Astrocyte of the spinal cord (primary cell): Measurements from ENCODE around the gene NKX6-2.

Experiments used
- DNase-seq: peaks from one replicate; pipeline ENCODE4 v3.0.0; 2011; ENCODE audit warnings: low read depth, low spot score
- H3K4me3 ChIP-seq: 2 replicates; pipeline ENCODE4 v1.5.1; 2011; ENCODE audit warnings: low read depth, mild to moderate bottlenecking, low read length, moderate library complexity
- CTCF ChIP-seq: IDR thresholded peaks from 2 replicates; pipeline ENCODE4 v1.5.1; 2012; ENCODE audit warnings: low read depth, mild to moderate bottlenecking, low read length, inconsistent platforms
- in situ Hi-C: cut with HindIII; loops from 2 replicates; pipeline ENCODE4 v1.10.0; 2017; ENCODE audit warnings: low sequenced_read_pairs

The NKX6-2 gene

DNA sequence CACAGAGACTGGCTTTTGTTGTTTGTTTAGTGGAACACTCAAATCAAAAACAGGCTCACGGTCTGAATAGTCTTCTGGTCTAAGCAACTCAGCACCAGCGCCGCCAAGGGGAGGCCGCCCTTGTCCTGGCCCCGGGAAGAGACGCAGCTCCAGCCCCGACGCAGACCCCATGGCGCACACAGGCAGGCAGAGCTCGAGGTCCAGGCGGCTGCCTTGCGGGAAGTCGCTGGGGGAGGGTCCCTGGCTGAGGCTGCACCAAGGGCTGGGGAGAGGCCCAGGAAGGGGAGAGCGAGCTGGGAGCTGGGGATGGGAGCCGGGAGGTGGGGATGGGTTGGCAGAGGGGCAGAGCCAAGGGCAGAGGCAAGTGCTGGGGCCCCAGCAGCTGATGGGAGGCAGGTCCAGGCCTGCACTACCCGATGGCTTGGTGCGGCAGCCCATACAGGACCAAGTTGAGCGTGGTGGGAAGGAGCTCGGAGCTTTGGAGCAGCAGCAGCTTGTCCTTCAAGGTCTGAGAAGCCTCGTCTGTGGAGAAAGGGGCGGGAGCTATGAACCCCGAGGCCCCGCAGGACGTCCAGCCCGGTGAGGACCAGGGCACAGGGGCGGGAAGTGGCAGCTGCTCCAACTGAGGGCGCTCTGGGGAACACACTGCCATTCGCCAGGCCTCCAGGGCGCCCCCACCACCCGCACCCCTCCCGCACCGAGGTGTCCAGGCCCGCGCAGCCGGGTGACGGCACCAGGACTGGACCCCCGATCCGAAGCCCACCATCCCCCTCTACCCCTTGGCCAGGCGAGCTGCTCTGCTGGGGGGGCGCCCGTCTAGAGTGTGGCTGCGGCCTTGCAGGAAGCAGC, 22.7 kb upstream of the NKX6-2 start:
- no peak for DNase-seq
- H3K4me3 ChIP-seq = no peak overlapping the region
- TF ChIP-seq CTCF = no peak
- in situ Hi-C loops = no loop called here

DNA sequence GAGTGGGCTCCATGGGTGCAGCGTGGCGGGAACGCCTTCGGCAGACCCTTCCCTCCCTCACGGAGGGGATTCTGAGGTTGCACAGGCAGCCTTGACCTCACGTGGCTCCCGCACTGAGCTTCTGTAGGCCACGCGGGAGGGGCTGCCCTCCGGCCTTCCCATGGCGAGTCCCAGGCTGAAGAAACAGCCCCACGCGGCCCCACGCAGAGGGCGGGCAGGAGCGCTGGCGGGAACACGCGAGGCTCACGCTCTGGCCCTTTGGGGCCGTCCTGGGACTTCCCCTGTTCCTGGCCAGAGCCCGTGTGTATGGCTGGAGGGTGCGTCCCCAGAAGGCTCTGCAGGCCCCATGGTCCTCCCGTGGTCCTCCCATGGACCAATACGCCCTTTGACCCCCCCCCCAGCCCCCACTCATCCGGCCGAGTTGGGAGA, 21.7 kb upstream of the NKX6-2 start:
- no peak overlapping the region for H3K4me3 ChIP-seq
- in situ Hi-C loops = no loop called here
- TF ChIP-seq CTCF = no peak
- no peak for DNase-seq

- in situ Hi-C loops = no loop called here
- H3K4me3 ChIP-seq = no peak overlapping the region
- DNase-seq = no peak
- TF ChIP-seq CTCF = no peak
These were observed 20.6 kb upstream of the NKX6-2 start for GRCh38 chr10:132806561-132807003.

- no peak for DNase-seq
- no peak for TF ChIP-seq CTCF
- no peak overlapping the region for H3K4me3 ChIP-seq
- in situ Hi-C loops = no loop called here
These were observed 20.2 kb upstream of the NKX6-2 start for GRCh38 chr10:132806110-132806509.

- DNase-seq = no peak
- in situ Hi-C loops = no loop called here
- TF ChIP-seq CTCF = no peak
- H3K4me3 ChIP-seq = no peak overlapping the region
These were observed 19.7 kb upstream of the NKX6-2 start for GRCh38 chr10:132805599-132805998.

GRCh38 chr10:132804785-132805426, 19.0 kb upstream of the NKX6-2 start:
- no peak for TF ChIP-seq CTCF
- in situ Hi-C loops = no loop called here
- DNase-seq = no peak
- H3K4me3 ChIP-seq = no peak overlapping the region
